Colonic mucosa (tissue), 4 donors: ENCODE results near the gene SND1. TPM values are rescaled to one million over a fixed set of nuclear protein-coding genes. Genes with fewer than 3 reads are reported as not detected.

Experiments
- DNase-seq: peaks from one replicate; pipeline ENCODE4 v3.0.0-alpha.2; 2020
- H3K27ac ChIP-seq: fragments of 200-600 bp; one replicate; pipeline ENCODE4 v1.8.0; 2021
- H3K27me3 ChIP-seq: fragments of 200-600 bp; one replicate; pipeline ENCODE4 v1.8.0; 2021
- H3K36me3 ChIP-seq: fragments of 200-600 bp; one replicate; pipeline ENCODE4 v1.8.0; 2021
- H3K4me1 ChIP-seq: fragments of 200-600 bp; one replicate; pipeline ENCODE4 v1.8.0; 2021; ENCODE audit warnings: mild to moderate bottlenecking
- H3K4me3 ChIP-seq: fragments of 200-600 bp; one replicate; pipeline ENCODE4 v1.8.0; 2021
- H3K9ac ChIP-seq, 2 donors: one replicate each; pipeline ENCODE4 v1.7.0; 2013; ENCODE audit warnings: control low read depth in 2 of 2, low read depth in 2 of 2, low read length in 2 of 2
- H3K9me3 ChIP-seq: fragments of 200-600 bp; one replicate; pipeline ENCODE4 v1.8.0; 2021
- intact Hi-C: fragments of 100-400 bp; cut with DNase I; formaldehyde crosslinking; loops from one replicate; pipeline ENCODE4 v1.14.1; 2022
- total RNA-seq, 2 donors: library from RNA; stranded (reverse); fragmentation: NEBNext Ultra II Directional in 1 of 2; extraction: Animal tissue kit (Norgen Biotek cat#: 25700) in 1 of 2; gene quantifications; one replicate each; pipeline ENCODE4 v1.2.1, GENCODE V29; 2021
- TF ChIP-seq, protein P1 (sequence below): fragments of 200-600 bp; IDR thresholded peaks from one replicate; pipeline ENCODE4 v1.8.0; 2022; ENCODE audit warnings: antibody characterized with exemption, mild to moderate bottlenecking
- donor health status: healthy.
- donor health status: DM: no; HTN: no; CAD: no.
- donor health status: DM: no; HTN: no; CAD: no.

Gene SND1
- total RNA-seq, 2 donors from 2014 or later: 134 to 163 TPM

DNA sequence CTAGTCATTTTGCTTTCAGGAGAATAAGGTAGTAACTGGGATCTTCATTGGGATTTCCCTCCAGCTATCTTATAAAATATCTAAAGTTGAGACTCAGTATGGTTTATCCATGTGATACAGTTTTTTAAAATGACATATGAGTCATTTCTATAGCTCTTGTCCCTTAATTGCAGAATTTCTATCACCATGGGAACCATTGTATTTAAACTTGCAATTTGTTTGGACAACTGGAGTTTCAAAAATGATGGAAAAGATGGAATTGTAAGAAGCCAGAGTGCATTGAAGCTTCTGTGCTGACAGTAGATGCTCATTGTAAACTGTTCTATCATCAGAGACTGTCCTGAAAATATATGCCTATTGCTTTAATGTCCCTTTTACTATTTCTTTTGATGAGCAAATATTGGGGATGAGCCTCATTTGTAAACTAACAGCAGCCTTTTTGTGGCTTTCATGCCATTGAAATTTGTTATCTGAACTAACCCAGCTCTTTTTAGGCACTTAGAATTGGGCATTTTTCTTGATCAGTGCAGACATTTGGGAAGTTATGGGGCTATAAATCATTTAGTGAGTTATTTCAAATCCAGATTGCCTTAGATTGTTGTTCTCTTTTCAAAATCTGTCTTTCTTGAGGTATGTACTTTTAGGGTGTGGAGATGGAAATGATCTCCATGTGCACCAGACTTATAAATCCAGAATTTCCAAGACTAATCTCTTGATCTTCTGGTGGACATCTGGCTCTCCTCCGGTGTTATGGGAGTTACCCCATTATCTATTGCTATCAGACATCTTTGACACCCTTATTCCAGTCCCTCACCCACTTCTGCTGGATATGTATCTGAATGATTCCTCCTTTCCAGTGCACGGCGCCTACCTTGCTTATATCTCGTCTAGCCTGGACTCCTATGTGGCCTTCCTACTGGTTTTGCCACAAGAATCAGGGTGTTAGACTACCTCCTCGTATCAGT, 159.0 kb downstream of the SND1 start:
- intact Hi-C loops: no loop called here
- DNase-seq: no peak
- H3K4me1 ChIP-seq: no peaks in the 10 kb centered on the region
- no peak overlapping the region for H3K4me3 ChIP-seq
- no peak overlapping the region for H3K27ac ChIP-seq
- H3K9ac ChIP-seq: no peak overlapping the region
- TF ChIP-seq, protein P1, sequence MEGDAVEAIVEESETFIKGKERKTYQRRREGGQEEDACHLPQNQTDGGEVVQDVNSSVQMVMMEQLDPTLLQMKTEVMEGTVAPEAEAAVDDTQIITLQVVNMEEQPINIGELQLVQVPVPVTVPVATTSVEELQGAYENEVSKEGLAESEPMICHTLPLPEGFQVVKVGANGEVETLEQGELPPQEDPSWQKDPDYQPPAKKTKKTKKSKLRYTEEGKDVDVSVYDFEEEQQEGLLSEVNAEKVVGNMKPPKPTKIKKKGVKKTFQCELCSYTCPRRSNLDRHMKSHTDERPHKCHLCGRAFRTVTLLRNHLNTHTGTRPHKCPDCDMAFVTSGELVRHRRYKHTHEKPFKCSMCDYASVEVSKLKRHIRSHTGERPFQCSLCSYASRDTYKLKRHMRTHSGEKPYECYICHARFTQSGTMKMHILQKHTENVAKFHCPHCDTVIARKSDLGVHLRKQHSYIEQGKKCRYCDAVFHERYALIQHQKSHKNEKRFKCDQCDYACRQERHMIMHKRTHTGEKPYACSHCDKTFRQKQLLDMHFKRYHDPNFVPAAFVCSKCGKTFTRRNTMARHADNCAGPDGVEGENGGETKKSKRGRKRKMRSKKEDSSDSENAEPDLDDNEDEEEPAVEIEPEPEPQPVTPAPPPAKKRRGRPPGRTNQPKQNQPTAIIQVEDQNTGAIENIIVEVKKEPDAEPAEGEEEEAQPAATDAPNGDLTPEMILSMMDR: no peak
- H3K27me3 ChIP-seq: no peaks in the 10 kb centered on the region
- H3K9me3 ChIP-seq: no peaks in the 10 kb centered on the region
- no peaks in the 10 kb centered on the region for H3K36me3 ChIP-seq

- Histone ChIP-seq H3K9me3 (no peaks in the 10 kb centered on the region), H3K4me1 (no peaks in the 10 kb centered on the region), H3K9ac (no peak overlapping the region), H3K27ac (no peak overlapping the region), H3K36me3 (no peaks in the 10 kb centered on the region), H3K27me3 (no peaks in the 10 kb centered on the region), H3K4me3 (no peak overlapping the region)
- intact Hi-C loops: no loop called here
- no peak for DNase-seq
- TF ChIP-seq, protein P1: no peak
Observed at GRCh38 chr7:127812540-127812939, 160.5 kb downstream of the SND1 start.

DNA sequence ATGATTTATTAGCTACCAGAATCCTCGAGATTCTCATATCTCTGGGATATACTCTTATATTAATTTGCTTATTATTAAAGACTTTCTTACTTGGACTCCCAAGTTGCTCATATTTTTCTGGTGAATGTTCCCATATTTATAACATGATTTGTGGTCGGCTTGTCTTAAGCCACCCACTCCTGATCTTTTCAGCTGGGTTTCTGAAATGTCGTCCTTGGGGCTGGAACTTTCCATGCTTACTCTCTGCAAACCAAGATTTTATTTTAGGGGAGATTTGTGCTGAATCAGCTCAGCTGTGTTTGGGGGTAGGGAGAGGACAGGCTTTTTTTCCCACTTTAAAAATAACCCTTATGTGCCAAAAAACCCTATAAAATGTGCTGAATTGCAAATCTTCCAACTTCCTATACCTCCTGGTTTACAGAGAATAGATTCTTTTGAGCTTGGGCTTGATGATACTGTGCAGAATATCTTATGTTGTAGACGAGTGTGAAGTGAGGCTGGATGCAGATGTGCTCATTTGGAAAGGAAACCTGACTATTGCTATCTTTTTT, 162.1 kb downstream of the SND1 start:
- intact Hi-C loops: no loop called here
- TF ChIP-seq, protein P1: no peak
- Histone ChIP-seq H3K27me3 (no peaks in the 10 kb centered on the region), H3K4me3 (no peak overlapping the region), H3K36me3 (no peaks in the 10 kb centered on the region), H3K27ac (no peak overlapping the region), H3K9me3 (no peaks in the 10 kb centered on the region), H3K9ac (no peak overlapping the region), H3K4me1 (no peaks in the 10 kb centered on the region)
- no peak for DNase-seq

DNA sequence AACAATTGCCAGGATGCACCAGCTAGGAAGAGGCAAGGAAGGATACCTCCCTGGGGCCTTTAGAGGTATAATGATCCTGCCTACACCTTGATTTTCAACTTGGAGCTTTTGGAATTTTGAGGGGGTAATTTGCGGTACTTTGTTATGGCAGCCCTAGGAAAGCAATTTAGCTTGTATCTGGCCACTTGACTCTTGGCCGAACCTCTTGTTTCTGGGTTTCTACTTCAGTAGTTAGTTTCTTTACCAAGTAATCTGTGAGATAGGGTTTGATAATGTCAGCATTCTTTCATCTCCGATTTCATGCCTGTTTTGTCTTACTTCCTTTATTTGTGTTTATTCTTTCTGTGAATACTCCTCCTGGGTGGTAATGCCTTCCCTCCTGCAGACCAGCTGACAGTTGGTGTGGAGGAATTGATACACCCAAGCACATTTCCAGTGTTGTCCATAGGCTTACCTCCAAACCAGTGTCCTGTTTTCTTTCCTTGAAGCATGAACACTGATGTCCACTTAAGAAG, 163.7 kb downstream of the SND1 start:
- H3K4me3 ChIP-seq: no peak overlapping the region
- H3K36me3 ChIP-seq: no peaks in the 10 kb centered on the region
- H3K27me3 ChIP-seq: no peaks in the 10 kb centered on the region
- H3K27ac ChIP-seq: no peak overlapping the region
- intact Hi-C loops: no loop called here
- no peaks in the 10 kb centered on the region for H3K9me3 ChIP-seq
- no peaks in the 10 kb centered on the region for H3K4me1 ChIP-seq
- H3K9ac ChIP-seq: no peak overlapping the region
- TF ChIP-seq, protein P1: no peak
- DNase-seq: no peak

GRCh38 chr7:127816354-127817190, 164.6 kb downstream of the SND1 start:
- no peaks in the 10 kb centered on the region for H3K27me3 ChIP-seq
- no peaks in the 10 kb centered on the region for H3K9me3 ChIP-seq
- no peak for DNase-seq
- H3K27ac ChIP-seq: no peak overlapping the region
- H3K4me3 ChIP-seq: no peak overlapping the region
- TF ChIP-seq, protein P1: no peak
- no peak overlapping the region for H3K9ac ChIP-seq
- intact Hi-C loops: no loop called here
- no peaks in the 10 kb centered on the region for H3K4me1 ChIP-seq
- H3K36me3 ChIP-seq: no peaks in the 10 kb centered on the region
